Measurements from ENCODE around the gene ACOT4. TPM values are rescaled to one million over a fixed set of nuclear protein-coding genes. Genes with fewer than 3 reads are reported as not detected.

The ACOT4 gene
- total RNA-seq, 1 donor from 2014 or later: 1.3 TPM

DNA sequence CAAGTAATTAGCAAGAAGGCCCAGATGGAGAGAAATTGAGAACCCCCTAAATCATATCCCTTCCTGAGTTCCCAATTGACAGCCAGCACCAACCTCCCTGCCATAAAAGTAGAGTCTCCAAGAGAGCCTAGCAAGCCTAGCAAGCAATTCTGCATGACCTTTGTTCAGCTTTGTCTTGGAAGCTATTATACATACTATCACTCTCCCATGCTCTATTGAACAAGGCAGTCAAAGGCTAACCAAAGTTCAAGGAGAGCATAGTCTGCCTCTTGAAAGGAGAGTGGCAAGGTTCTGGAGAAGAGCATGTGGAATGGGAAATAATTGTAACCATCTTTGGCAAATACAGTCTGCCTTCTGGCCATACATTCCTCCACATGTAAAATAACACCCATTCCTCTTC is 7.8 kb downstream of the ACOT4 start:
- Mint-ChIP-seq H3K27me3 (no peaks in the 10 kb centered on the region), H3K4me3 (ENCODE audit: low read depth) (no peak overlapping the region), H3K27ac (no peak overlapping the region), H3K36me3 (ENCODE audit: insufficient read depth) (no peaks in the 10 kb centered on the region), H3K9me3 (ENCODE audit: low read depth) (no peaks in the 10 kb centered on the region), H3K4me1 (ENCODE audit: low read depth) (peaks cover 11% of the 10 kb centered on the region)
- TF ChIP-seq, protein P1, sequence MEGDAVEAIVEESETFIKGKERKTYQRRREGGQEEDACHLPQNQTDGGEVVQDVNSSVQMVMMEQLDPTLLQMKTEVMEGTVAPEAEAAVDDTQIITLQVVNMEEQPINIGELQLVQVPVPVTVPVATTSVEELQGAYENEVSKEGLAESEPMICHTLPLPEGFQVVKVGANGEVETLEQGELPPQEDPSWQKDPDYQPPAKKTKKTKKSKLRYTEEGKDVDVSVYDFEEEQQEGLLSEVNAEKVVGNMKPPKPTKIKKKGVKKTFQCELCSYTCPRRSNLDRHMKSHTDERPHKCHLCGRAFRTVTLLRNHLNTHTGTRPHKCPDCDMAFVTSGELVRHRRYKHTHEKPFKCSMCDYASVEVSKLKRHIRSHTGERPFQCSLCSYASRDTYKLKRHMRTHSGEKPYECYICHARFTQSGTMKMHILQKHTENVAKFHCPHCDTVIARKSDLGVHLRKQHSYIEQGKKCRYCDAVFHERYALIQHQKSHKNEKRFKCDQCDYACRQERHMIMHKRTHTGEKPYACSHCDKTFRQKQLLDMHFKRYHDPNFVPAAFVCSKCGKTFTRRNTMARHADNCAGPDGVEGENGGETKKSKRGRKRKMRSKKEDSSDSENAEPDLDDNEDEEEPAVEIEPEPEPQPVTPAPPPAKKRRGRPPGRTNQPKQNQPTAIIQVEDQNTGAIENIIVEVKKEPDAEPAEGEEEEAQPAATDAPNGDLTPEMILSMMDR (IDR thresholded peaks at IDR 0.05; ENCODE audit: unreplicated experiment): no peak
- no peak for DNase-seq (ENCODE audit: low spot score, unreplicated experiment)

DNA sequence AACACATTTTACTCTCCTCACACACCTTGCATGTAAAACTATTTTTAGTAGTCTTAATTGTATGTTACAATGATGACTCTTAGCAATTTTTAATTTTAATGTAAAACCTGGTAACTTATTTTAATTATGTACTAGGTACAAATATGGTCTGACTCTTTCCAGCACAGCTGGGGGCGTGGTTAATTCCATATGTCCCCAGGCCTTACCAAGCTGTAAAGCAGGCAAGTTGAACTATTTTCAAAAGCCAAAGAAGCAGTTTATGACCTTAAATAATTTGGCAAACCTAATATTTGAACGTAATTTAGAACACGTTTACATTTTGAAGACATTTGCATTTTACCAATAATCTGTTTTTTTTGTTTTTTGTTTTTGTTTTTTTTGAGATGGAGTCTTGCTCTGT is 11.3 kb downstream of the ACOT4 start:
- TF ChIP-seq, protein P1 (IDR thresholded peaks at IDR 0.05; ENCODE audit: unreplicated experiment): no peak
- Mint-ChIP-seq H3K27me3 (no peaks in the 10 kb centered on the region), H3K9me3 (ENCODE audit: low read depth) (peaks cover 7% of the 10 kb centered on the region), H3K27ac (no peak overlapping the region), H3K4me1 (ENCODE audit: low read depth) (peaks cover 11% of the 10 kb centered on the region), H3K4me3 (ENCODE audit: low read depth) (no peak overlapping the region), H3K36me3 (ENCODE audit: insufficient read depth) (no peaks in the 10 kb centered on the region)
- no peak for DNase-seq (ENCODE audit: low spot score, unreplicated experiment)

DNA sequence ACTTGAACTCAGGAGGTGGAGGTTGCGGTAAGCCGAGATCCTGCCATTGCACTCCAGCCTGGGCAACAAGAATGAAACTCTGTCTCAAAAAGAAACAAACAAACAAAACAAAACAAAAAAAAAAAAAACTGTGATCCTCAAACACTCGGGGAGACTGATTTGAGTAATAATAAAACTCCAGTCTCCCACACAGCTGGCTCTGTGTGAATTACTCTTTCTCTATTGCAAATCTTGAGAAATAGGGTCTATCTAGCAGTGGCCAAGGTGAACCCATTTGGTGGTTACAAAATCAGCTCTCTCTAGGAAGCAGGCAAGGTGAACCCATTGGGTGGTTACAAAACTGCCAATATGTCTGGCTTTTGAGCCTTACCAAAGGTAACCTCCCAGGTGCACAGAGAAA is 14.6 kb downstream of the ACOT4 start:
- H3K4me3 Mint-ChIP-seq (ENCODE audit: low read depth): no peak overlapping the region
- no peak for DNase-seq (ENCODE audit: low spot score, unreplicated experiment)
- H3K9me3 Mint-ChIP-seq (ENCODE audit: low read depth): peaks cover 7% of the 10 kb centered on the region
- TF ChIP-seq, protein P1 (IDR thresholded peaks at IDR 0.05; ENCODE audit: unreplicated experiment): no peak
- H3K27me3 Mint-ChIP-seq: peaks cover 1% of the 10 kb centered on the region
- H3K36me3 Mint-ChIP-seq (ENCODE audit: insufficient read depth): no peaks in the 10 kb centered on the region
- no peak overlapping the region for H3K27ac Mint-ChIP-seq
- no peaks in the 10 kb centered on the region for H3K4me1 Mint-ChIP-seq (ENCODE audit: low read depth)

DNA sequence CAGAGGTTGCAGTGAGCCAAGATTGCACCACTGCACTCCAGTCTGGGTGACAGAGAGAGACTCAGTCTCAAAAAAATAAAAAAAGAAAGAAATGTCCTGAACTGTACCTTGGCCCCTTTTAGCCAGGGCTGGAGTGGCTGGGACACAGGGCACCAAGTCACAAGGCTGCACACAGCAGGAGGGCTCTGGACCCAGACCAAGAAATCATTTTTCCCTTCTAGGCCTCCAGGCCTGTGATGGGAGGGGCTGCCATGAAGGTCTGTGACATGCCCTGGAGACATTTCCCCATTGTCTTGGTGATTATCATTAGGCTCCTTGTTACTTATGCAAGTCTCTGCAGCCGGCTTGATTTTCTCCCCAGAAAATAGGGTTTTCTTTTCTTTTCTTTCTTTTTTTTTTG is 15.6 kb downstream of the ACOT4 start:
- H3K9me3 Mint-ChIP-seq (ENCODE audit: low read depth): peaks cover 7% of the 10 kb centered on the region
- no peak for DNase-seq (ENCODE audit: low spot score, unreplicated experiment)
- peaks cover 3% of the 10 kb centered on the region for H3K27me3 Mint-ChIP-seq
- no peaks in the 10 kb centered on the region for H3K4me1 Mint-ChIP-seq (ENCODE audit: low read depth)
- H3K36me3 Mint-ChIP-seq (ENCODE audit: insufficient read depth): no peaks in the 10 kb centered on the region
- TF ChIP-seq, protein P1 (IDR thresholded peaks at IDR 0.05; ENCODE audit: unreplicated experiment): no peak
- H3K27ac Mint-ChIP-seq: no peak overlapping the region
- no peak overlapping the region for H3K4me3 Mint-ChIP-seq (ENCODE audit: low read depth)

DNA sequence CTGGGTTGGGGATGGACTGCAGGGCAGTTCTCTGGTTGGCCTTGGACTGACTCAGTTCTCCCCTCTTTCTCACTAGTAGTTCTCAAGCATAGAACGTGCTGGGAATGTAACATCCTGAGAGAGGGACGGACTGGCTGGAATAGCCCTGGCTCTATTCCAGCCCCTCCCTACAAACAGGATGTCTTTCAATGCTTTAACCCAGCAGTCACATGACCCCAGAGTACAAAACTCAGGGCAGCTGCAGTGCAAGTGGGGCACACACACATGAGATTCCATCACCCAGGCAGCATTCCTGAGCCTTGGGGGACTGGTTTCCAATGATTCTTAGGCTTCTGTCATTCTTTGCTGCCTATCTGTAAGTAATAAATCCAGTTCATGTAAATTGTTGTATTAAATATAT is 19.0 kb downstream of the ACOT4 start:
- Mint-ChIP-seq H3K27me3 (peaks cover 3% of the 10 kb centered on the region), H3K4me1 (ENCODE audit: low read depth) (no peaks in the 10 kb centered on the region), H3K4me3 (ENCODE audit: low read depth) (no peak overlapping the region), H3K9me3 (ENCODE audit: low read depth) (no peaks in the 10 kb centered on the region), H3K36me3 (ENCODE audit: insufficient read depth) (no peaks in the 10 kb centered on the region), H3K27ac (no peak overlapping the region)
- no peak for DNase-seq (ENCODE audit: low spot score, unreplicated experiment)
- TF ChIP-seq, protein P1 (IDR thresholded peaks at IDR 0.05; ENCODE audit: unreplicated experiment): no peak
